LNCAP (cell line): ENCODE results near the gene DUOXA2.
A peak's percentile ranks its signal among the peaks of the same experiment; 100 is the strongest.

Source experiments
- TF ChIP-seq, protein P1 (sequence below): fragments of 450-650 bp; IDR thresholded peaks from 2 replicates; pipeline ENCODE4 v1.5.1; 2017; ENCODE audit warnings: mild to moderate bottlenecking

Gene DUOXA2

GRCh38 chr15:45155739-45156138 is 41.6 kb downstream of the DUOXA2 start:
- TF ChIP-seq, protein P1, sequence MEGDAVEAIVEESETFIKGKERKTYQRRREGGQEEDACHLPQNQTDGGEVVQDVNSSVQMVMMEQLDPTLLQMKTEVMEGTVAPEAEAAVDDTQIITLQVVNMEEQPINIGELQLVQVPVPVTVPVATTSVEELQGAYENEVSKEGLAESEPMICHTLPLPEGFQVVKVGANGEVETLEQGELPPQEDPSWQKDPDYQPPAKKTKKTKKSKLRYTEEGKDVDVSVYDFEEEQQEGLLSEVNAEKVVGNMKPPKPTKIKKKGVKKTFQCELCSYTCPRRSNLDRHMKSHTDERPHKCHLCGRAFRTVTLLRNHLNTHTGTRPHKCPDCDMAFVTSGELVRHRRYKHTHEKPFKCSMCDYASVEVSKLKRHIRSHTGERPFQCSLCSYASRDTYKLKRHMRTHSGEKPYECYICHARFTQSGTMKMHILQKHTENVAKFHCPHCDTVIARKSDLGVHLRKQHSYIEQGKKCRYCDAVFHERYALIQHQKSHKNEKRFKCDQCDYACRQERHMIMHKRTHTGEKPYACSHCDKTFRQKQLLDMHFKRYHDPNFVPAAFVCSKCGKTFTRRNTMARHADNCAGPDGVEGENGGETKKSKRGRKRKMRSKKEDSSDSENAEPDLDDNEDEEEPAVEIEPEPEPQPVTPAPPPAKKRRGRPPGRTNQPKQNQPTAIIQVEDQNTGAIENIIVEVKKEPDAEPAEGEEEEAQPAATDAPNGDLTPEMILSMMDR: no peak

- TF ChIP-seq, protein P1: no peak
These were observed 42.8 kb downstream of the DUOXA2 start for GRCh38 chr15:45156744-45157455.

GRCh38 chr15:45157974-45158373 is 43.8 kb downstream of the DUOXA2 start:
- TF ChIP-seq, protein P1: no peak

GRCh38 chr15:45161666-45162065 is 47.5 kb downstream of the DUOXA2 start:
- TF ChIP-seq, protein P1: no peak

DNA sequence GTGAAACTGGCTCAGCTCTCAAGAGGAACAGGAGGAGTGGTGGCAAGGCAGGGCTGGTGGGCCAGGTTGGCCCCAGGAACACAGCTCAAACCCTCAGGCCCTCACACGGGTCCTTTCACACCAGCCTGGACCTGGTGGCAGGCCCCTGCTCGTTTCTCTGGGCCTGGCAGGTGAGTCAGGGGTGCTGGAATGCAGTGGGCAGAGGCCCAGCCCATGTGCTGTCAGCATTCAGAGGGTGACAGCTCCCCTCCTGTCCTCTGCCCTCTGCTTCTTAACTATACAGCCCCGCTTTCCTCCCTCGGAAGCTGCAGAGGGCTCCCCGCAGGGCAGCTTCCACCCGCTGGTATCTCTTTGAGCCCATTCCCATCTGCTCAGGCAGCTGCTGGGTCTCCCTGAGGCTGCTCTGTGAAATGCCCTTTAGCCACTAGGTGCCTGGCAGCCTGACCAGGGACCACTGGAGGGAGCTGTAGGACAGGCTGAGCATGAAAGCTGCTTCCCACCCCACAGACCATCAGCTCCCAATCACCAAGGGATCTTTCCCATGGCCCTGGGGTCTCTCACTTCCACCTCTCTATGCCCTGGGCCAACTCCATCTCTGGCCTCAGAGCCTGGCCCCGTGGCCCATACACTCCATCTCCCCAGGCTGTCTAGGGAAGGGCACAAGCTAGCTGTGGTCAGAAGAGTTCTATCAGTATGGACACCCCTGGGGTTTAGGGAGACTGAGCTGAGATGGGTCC is 48.8 kb downstream of the DUOXA2 start:
- TF ChIP-seq, protein P1: peak; percentile 64

DNA sequence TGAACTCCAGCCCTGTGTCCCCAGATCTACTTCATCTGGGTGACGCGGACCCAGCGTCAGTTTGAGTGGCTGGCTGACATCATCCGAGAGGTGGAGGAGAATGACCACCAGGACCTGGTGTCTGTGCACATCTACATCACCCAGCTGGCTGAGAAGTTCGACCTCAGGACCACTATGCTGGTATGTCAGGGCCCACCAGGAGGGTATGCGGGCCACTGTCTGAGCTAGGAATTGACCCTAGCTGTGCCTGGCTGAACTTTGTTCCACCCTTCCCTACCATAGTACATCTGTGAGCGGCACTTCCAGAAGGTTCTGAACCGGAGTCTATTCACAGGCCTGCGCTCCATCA is 49.4 kb downstream of the DUOXA2 start:
- TF ChIP-seq, protein P1: no peak

- TF ChIP-seq, protein P1: no peak
These were observed 50.8 kb downstream of the DUOXA2 start for GRCh38 chr15:45164914-45165313.
